HG03571 (cell line): ENCODE measurements around the gene TMEM217.
"Not testable (repeated sequence)": the region's sequence is repeated elsewhere in the genome, so short reads cannot be mapped to it uniquely, and the experiment has no call there.

ENCODE experiments used
- ATAC-seq: cut with Tn5 transposase; IDR thresholded peaks from one replicate; pipeline ENCODE4 v1.9.1; 2021; ENCODE audit not compliant: unreplicated experiment

Gene TMEM217

GRCh38 chr6:37218511-37218910 lies 39.4 kb downstream of the TMEM217 start:
- ATAC-seq, result no peak

- no peak for ATAC-seq
These were observed 39.9 kb downstream of the TMEM217 start for GRCh38 chr6:37218061-37218460.

GRCh38 chr6:37212268-37212667 lies 45.7 kb downstream of the TMEM217 start:
- no peak for ATAC-seq

GRCh38 chr6:37210313-37210968 lies 47.5 kb downstream of the TMEM217 start:
- ATAC-seq, result no peak

- ATAC-seq, result no peak
These were observed 48.3 kb downstream of the TMEM217 start for GRCh38 chr6:37209461-37210205.

- no peak for ATAC-seq
These were observed 49.2 kb downstream of the TMEM217 start for GRCh38 chr6:37208793-37209192.

GRCh38 chr6:37207903-37208456 lies 50.0 kb downstream of the TMEM217 start:
- no peak for ATAC-seq

- no peak for ATAC-seq
These were observed 51.3 kb downstream of the TMEM217 start for GRCh38 chr6:37206622-37207021.

GRCh38 chr6:37205997-37206340 lies 52.0 kb downstream of the TMEM217 start:
- ATAC-seq, result no peak

- ATAC-seq, result no peak
These were observed 52.6 kb downstream of the TMEM217 start for GRCh38 chr6:37205175-37205996.

- no peak for ATAC-seq
These were observed 53.8 kb downstream of the TMEM217 start for GRCh38 chr6:37204014-37204751.

- no peak for ATAC-seq
These were observed 55.0 kb downstream of the TMEM217 start for GRCh38 chr6:37202788-37203491.

- ATAC-seq, result no peak
These were observed 56.2 kb downstream of the TMEM217 start for GRCh38 chr6:37201726-37202125.

- no peak for ATAC-seq
These were observed 57.9 kb downstream of the TMEM217 start for GRCh38 chr6:37200085-37200484.

GRCh38 chr6:37196451-37196850 lies 61.5 kb downstream of the TMEM217 start:
- not testable (repeated sequence) for ATAC-seq

- ATAC-seq, result not testable (repeated sequence)
These were observed 63.1 kb downstream of the TMEM217 start for GRCh38 chr6:37194886-37195285.

- ATAC-seq, result no peak
These were observed 65.3 kb downstream of the TMEM217 start for GRCh38 chr6:37192666-37193065.

GRCh38 chr6:37190159-37190535 lies 67.8 kb downstream of the TMEM217 start:
- ATAC-seq, result no peak

- ATAC-seq, result no peak
These were observed 68.9 kb downstream of the TMEM217 start for GRCh38 chr6:37188962-37189510.
